Measurements from ENCODE around the gene PRCP. TPM values are rescaled to one million over a fixed set of nuclear protein-coding genes. Genes with fewer than 3 reads are reported as not detected.

PRCP gene
- total RNA-seq, 1 donor from 2014 or later = 66.3 TPM

GRCh38 chr11:82903843-82904586, 3.8 kb upstream of the PRCP start:
- H3K4me3 Mint-ChIP-seq (ENCODE audit: low read depth) = no peak overlapping the region
- TF ChIP-seq, protein P1, sequence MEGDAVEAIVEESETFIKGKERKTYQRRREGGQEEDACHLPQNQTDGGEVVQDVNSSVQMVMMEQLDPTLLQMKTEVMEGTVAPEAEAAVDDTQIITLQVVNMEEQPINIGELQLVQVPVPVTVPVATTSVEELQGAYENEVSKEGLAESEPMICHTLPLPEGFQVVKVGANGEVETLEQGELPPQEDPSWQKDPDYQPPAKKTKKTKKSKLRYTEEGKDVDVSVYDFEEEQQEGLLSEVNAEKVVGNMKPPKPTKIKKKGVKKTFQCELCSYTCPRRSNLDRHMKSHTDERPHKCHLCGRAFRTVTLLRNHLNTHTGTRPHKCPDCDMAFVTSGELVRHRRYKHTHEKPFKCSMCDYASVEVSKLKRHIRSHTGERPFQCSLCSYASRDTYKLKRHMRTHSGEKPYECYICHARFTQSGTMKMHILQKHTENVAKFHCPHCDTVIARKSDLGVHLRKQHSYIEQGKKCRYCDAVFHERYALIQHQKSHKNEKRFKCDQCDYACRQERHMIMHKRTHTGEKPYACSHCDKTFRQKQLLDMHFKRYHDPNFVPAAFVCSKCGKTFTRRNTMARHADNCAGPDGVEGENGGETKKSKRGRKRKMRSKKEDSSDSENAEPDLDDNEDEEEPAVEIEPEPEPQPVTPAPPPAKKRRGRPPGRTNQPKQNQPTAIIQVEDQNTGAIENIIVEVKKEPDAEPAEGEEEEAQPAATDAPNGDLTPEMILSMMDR (IDR thresholded peaks at IDR 0.05; ENCODE audit: unreplicated experiment) = no peak
- H3K4me1 Mint-ChIP-seq (ENCODE audit: low read depth) = peaks cover 17% of the 10 kb centered on the region
- DNase-seq (ENCODE audit: low spot score, unreplicated experiment) = no peak
- H3K27ac Mint-ChIP-seq = no peak overlapping the region
- H3K36me3 Mint-ChIP-seq (ENCODE audit: insufficient read depth) = no peaks in the 10 kb centered on the region
- H3K27me3 Mint-ChIP-seq = no peaks in the 10 kb centered on the region
- H3K9me3 Mint-ChIP-seq (ENCODE audit: low read depth) = no peaks in the 10 kb centered on the region

DNA sequence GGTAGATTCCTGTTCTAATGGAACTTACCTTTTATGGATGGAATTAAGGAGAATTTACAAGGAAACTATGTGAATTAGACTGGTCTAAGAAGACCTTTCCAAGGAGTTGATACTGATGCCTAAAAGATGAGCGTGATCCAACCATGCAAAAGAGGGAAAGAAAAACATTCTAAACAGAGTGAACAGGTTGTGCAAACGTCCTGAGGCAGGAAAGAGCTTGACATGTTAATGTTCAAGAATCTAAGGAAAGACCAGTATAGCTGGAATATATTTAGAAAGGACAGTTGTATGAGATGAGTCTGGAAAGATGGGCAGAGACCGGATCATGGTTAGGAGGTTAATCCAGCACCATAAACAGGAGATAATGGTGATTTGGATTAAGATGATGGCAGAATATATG, 2.6 kb upstream of the PRCP start:
- Mint-ChIP-seq H3K4me1 (ENCODE audit: low read depth) (peaks cover 19% of the 10 kb centered on the region), H3K36me3 (ENCODE audit: insufficient read depth) (no peaks in the 10 kb centered on the region), H3K27ac (no peak overlapping the region), H3K9me3 (ENCODE audit: low read depth) (no peaks in the 10 kb centered on the region), H3K27me3 (no peaks in the 10 kb centered on the region), H3K4me3 (ENCODE audit: low read depth) (peak overlapping the region; percentile 97)
- TF ChIP-seq, protein P1 (IDR thresholded peaks at IDR 0.05; ENCODE audit: unreplicated experiment) = no peak
- DNase-seq (ENCODE audit: low spot score, unreplicated experiment) = no peak

DNA sequence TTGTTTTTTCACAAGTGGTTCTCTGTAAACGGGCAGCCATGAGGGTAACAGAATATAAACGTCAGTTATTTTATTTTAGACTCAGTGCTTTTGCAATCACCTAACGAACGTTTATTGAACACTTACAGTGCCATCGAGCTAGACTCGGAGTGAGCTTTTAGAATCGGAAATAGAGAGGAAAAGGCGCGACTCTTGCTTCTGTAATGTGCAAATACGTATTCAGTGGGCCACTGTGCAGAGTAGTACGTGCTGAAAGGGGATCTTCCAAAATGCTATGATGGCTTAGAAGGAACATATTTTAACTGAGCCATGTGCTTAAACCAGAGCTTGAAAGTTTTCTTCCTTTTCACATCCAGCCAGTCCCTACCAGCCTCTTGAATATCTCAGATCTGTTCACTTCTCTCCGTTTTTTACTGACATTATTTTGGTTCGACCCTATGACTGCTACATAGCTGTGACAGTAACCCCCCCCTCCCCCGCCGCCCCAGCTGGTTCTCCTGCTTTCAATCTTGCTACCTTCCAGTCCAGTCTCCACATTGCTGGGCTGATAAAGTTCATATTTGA, 1.8 kb upstream of the PRCP start:
- Mint-ChIP-seq H3K4me1 (ENCODE audit: low read depth) (peaks cover 20% of the 10 kb centered on the region), H3K27ac (no peak overlapping the region), H3K4me3 (ENCODE audit: low read depth) (peak overlapping the region; percentile 97), H3K9me3 (ENCODE audit: low read depth) (no peaks in the 10 kb centered on the region), H3K27me3 (no peaks in the 10 kb centered on the region), H3K36me3 (ENCODE audit: insufficient read depth) (no peaks in the 10 kb centered on the region)
- DNase-seq (ENCODE audit: low spot score, unreplicated experiment) = no peak
- TF ChIP-seq, protein P1 (IDR thresholded peaks at IDR 0.05; ENCODE audit: unreplicated experiment) = no peak

GRCh38 chr11:82901165-82901921, 1.1 kb upstream of the PRCP start, which contains the start of gene DDIAS:
DDIAS (plus strand) TSS chr11:82901736; CDS start chr11:82914739, 13,003 bp downstream.
- H3K4me3 Mint-ChIP-seq (ENCODE audit: low read depth) = peak within 1 kb of the TSS; percentile 97

GRCh38 chr11:82899957-82900276, 313 bp downstream of the PRCP start:
- peak overlapping the region; percentile 97 for H3K4me3 Mint-ChIP-seq (ENCODE audit: low read depth)
- H3K27me3 Mint-ChIP-seq = no peaks in the 10 kb centered on the region
- H3K36me3 Mint-ChIP-seq (ENCODE audit: insufficient read depth) = peaks cover 1% of the 10 kb centered on the region
- peaks cover 27% of the 10 kb centered on the region for H3K4me1 Mint-ChIP-seq (ENCODE audit: low read depth)
- H3K9me3 Mint-ChIP-seq (ENCODE audit: low read depth) = no peaks in the 10 kb centered on the region
- DNase-seq (ENCODE audit: low spot score, unreplicated experiment) = no peak
- TF ChIP-seq, protein P1 (IDR thresholded peaks at IDR 0.05; ENCODE audit: unreplicated experiment) = no peak
- peak overlapping the region; percentile 97 for H3K27ac Mint-ChIP-seq

More at GRCh38 chr11:82901165-82901921, 1.1 kb upstream of the PRCP start, which contains the start of gene DDIAS:
- Mint-ChIP-seq H3K36me3 (ENCODE audit: insufficient read depth) (peaks cover 1% of the 10 kb centered on the region), H3K9me3 (ENCODE audit: low read depth) (no peaks in the 10 kb centered on the region), H3K27ac (peak within 1 kb of the TSS; percentile 97), H3K27me3 (no peaks in the 10 kb centered on the region), H3K4me1 (ENCODE audit: low read depth) (peaks cover 22% of the 10 kb centered on the region)
- TF ChIP-seq, protein P1 (IDR thresholded peaks at IDR 0.05; ENCODE audit: unreplicated experiment) = no peak
- peak; percentile 79 for DNase-seq (ENCODE audit: low spot score, unreplicated experiment)
